Neural cell (in vitro differentiated cells): ENCODE measurements around the gene CLSTN2. TPM values are rescaled to one million over a fixed set of nuclear protein-coding genes. Genes with fewer than 3 reads are reported as not detected.

Source experiments
- H2AFZ ChIP-seq: fragments of 200-600, 300-800 bp; sonication (generic), shearing (Covaris generic); 2 replicates; pipeline ENCODE4 v1.6.0; 2014; ENCODE audit warnings: low read depth, mild to moderate bottlenecking, antibody characterized with exemption, low read length, moderate library complexity
- H3F3A ChIP-seq: fragments of 200-600 bp; shearing (Covaris generic); 2 replicates; pipeline ENCODE4 v1.6.1; 2016; ENCODE audit warnings: mild to moderate bottlenecking, moderate library complexity, mixed read lengths, antibody characterized with exemption, low read length; ENCODE audit not compliant: insufficient read depth, poor library complexity, severe bottlenecking
- H3K27ac ChIP-seq: fragments of 200-600, 300-800 bp; sonication (generic), shearing (Covaris generic); 2 replicates; pipeline ENCODE4 v1.5.1; 2014; ENCODE audit warnings: mild to moderate bottlenecking, low read length, moderate library complexity
- H3K27me3 ChIP-seq: fragments of 300-800, 200-600 bp; sonication (generic), shearing (Covaris generic); 2 replicates; pipeline ENCODE4 v1.6.0; 2014; ENCODE audit warnings: mild to moderate bottlenecking, low read depth, low read length, moderate library complexity; ENCODE audit not compliant: insufficient read depth
- H3K36me3 ChIP-seq: fragments of 300-800, 200-600 bp; sonication (generic), shearing (Covaris generic); 2 replicates; pipeline ENCODE4 v1.5.1; 2014; ENCODE audit warnings: mild to moderate bottlenecking, antibody characterized with exemption, low read length, moderate library complexity; ENCODE audit not compliant: insufficient read depth
- H3K4me2 ChIP-seq: fragments of 300-800, 200-600 bp; sonication (generic), shearing (Covaris generic); 2 replicates; pipeline ENCODE4 v1.6.0; 2014; ENCODE audit warnings: mild to moderate bottlenecking, low read length
- H3K4me3 ChIP-seq: fragments of 300-800, 200-600 bp; sonication (generic), shearing (Covaris generic); 2 replicates; pipeline ENCODE4 v1.5.1; 2014; ENCODE audit warnings: mild to moderate bottlenecking, low read length, moderate library complexity
- H3K79me2 ChIP-seq: fragments of 200-600 bp; shearing (Covaris generic); replicated peaks from 2 replicates; pipeline ENCODE4 v1.6.0; 2014; ENCODE audit warnings: mild to moderate bottlenecking, low read length, moderate library complexity; ENCODE audit not compliant: insufficient read depth
- H3K9ac ChIP-seq: fragments of 300-800, 200-600 bp; sonication (generic), shearing (Covaris generic); 2 replicates; pipeline ENCODE4 v1.6.1; 2016; ENCODE audit warnings: mild to moderate bottlenecking, low read length, mixed read lengths
- H3K9me2 ChIP-seq: fragments of 200-600 bp; shearing (Covaris generic); 2 replicates; pipeline ENCODE4 v1.6.1; 2016; ENCODE audit warnings: mild to moderate bottlenecking, low read length, mixed read lengths; ENCODE audit not compliant: insufficient read depth
- H3K9me3 ChIP-seq: fragments of 200-600, 300-800 bp; sonication (generic), shearing (Covaris generic); 2 replicates; pipeline ENCODE4 v1.6.1; 2016; ENCODE audit warnings: mild to moderate bottlenecking, mixed run types, low read length, moderate library complexity, mixed read lengths
- H4K20me1 ChIP-seq: fragments of 200-600 bp; shearing (Covaris generic); 2 replicates; pipeline ENCODE4 v1.6.1; 2016; ENCODE audit warnings: mild to moderate bottlenecking, mixed run types; ENCODE audit not compliant: insufficient read depth
- CTCF ChIP-seq: fragments of 450-650 bp; IDR thresholded peaks from 2 replicates; pipeline ENCODE4 v1.5.1; 2014; ENCODE audit warnings: antibody characterized with exemption, mild to moderate bottlenecking, moderate library complexity; ENCODE audit not compliant: poor library complexity, severe bottlenecking
- EP300 ChIP-seq: fragments of 450-650 bp; conservative IDR thresholded peaks from 2 replicates; pipeline ENCODE4 v1.6.1; 2014; ENCODE audit warnings: antibody characterized with exemption, mild to moderate bottlenecking, moderate library complexity; ENCODE audit not compliant: poor library complexity, severe bottlenecking
- EZH2 ChIP-seq: fragments of 200-600, 300-800 bp; shearing (Covaris generic), sonication (generic); IDR thresholded peaks from 2 replicates; pipeline ENCODE4 v1.6.1; 2014; ENCODE audit warnings: antibody characterized with exemption, low read length, borderline replicate concordance, mild to moderate bottlenecking; ENCODE audit not compliant: insufficient read depth, poor library complexity, severe bottlenecking
- MXI1 ChIP-seq: fragments of 450-650 bp; conservative IDR thresholded peaks from 2 replicates; pipeline ENCODE4 v1.6.1; 2014; ENCODE audit warnings: antibody characterized with exemption, mild to moderate bottlenecking; ENCODE audit not compliant: poor library complexity, severe bottlenecking
- POLR2AphosphoS5 ChIP-seq: IDR thresholded peaks from 2 replicates; pipeline ENCODE4 v1.6.1; 2012
- RAD21 ChIP-seq: fragments of 450-650 bp; conservative IDR thresholded peaks from 2 replicates; pipeline ENCODE4 v1.6.1; 2014; ENCODE audit warnings: antibody characterized with exemption, mild to moderate bottlenecking, moderate library complexity
- SMC3 ChIP-seq: fragments of 450-650 bp; conservative IDR thresholded peaks from 2 replicates; pipeline ENCODE4 v1.6.1; 2014; ENCODE audit warnings: antibody characterized with exemption, mild to moderate bottlenecking, moderate library complexity; ENCODE audit not compliant: poor library complexity
- TAF1 ChIP-seq: IDR thresholded peaks from 2 replicates; pipeline ENCODE4 v1.6.1; 2012; ENCODE audit warnings: low read depth
- polyA plus RNA-seq: library from polyadenylated mRNA; depleted of rRNA; stranded (reverse); fragments of >200 nt; gene quantifications from 2 replicates; pipeline ENCODE4 v1.2.3, GENCODE V29; 2014
- TF ChIP-seq, protein P1 (sequence below): IDR thresholded peaks from 2 replicates; pipeline ENCODE4 v1.6.1; 2012; ENCODE audit warnings: borderline replicate concordance

Gene CLSTN2
- polyA plus RNA-seq, 1 donor from 2014 or later = 10.7 TPM

GRCh38 chr3:140557476-140557875 lies 622.5 kb downstream of the CLSTN2 start:
- no peak overlapping the region for H3K27ac ChIP-seq
- no peak overlapping the region for H3K4me3 ChIP-seq
- no peaks in the 10 kb centered on the region for H4K20me1 ChIP-seq
- H2AFZ ChIP-seq = no peak overlapping the region
- no peak overlapping the region for H3K9ac ChIP-seq
- H3K9me2 ChIP-seq = no peaks in the 10 kb centered on the region
- no peaks in the 10 kb centered on the region for H3K36me3 ChIP-seq
- no peaks in the 10 kb centered on the region for H3F3A ChIP-seq
- H3K27me3 ChIP-seq = no peaks in the 10 kb centered on the region
- H3K9me3 ChIP-seq = no peaks in the 10 kb centered on the region
- H3K4me2 ChIP-seq = no peak overlapping the region
- TF ChIP-seq EZH2 = no peak
- no peak for TF ChIP-seq EP300
- no peak for TF ChIP-seq TAF1
- TF ChIP-seq, protein P1, sequence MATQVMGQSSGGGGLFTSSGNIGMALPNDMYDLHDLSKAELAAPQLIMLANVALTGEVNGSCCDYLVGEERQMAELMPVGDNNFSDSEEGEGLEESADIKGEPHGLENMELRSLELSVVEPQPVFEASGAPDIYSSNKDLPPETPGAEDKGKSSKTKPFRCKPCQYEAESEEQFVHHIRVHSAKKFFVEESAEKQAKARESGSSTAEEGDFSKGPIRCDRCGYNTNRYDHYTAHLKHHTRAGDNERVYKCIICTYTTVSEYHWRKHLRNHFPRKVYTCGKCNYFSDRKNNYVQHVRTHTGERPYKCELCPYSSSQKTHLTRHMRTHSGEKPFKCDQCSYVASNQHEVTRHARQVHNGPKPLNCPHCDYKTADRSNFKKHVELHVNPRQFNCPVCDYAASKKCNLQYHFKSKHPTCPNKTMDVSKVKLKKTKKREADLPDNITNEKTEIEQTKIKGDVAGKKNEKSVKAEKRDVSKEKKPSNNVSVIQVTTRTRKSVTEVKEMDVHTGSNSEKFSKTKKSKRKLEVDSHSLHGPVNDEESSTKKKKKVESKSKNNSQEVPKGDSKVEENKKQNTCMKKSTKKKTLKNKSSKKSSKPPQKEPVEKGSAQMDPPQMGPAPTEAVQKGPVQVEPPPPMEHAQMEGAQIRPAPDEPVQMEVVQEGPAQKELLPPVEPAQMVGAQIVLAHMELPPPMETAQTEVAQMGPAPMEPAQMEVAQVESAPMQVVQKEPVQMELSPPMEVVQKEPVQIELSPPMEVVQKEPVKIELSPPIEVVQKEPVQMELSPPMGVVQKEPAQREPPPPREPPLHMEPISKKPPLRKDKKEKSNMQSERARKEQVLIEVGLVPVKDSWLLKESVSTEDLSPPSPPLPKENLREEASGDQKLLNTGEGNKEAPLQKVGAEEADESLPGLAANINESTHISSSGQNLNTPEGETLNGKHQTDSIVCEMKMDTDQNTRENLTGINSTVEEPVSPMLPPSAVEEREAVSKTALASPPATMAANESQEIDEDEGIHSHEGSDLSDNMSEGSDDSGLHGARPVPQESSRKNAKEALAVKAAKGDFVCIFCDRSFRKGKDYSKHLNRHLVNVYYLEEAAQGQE = no peak
- no peak for TF ChIP-seq SMC3
- no peak for TF ChIP-seq MXI1
- TF ChIP-seq POLR2AphosphoS5 = no peak
- no peak for TF ChIP-seq CTCF
- TF ChIP-seq RAD21 = no peak
- no peaks in the 10 kb centered on the region for H3K79me2 ChIP-seq

GRCh38 chr3:140559546-140559945 lies 624.6 kb downstream of the CLSTN2 start:
- H3K4me2 ChIP-seq = no peak overlapping the region
- H3K36me3 ChIP-seq = no peaks in the 10 kb centered on the region
- no peaks in the 10 kb centered on the region for H4K20me1 ChIP-seq
- no peak overlapping the region for H3K4me3 ChIP-seq
- H3K79me2 ChIP-seq = no peaks in the 10 kb centered on the region
- H2AFZ ChIP-seq = no peak overlapping the region
- no peak overlapping the region for H3K27ac ChIP-seq
- TF ChIP-seq RAD21 (no peak), EP300 (no peak), EZH2 (no peak)
- no peaks in the 10 kb centered on the region for H3K9me2 ChIP-seq
- no peaks in the 10 kb centered on the region for H3K27me3 ChIP-seq
- H3K9me3 ChIP-seq = no peaks in the 10 kb centered on the region
- H3K9ac ChIP-seq = no peak overlapping the region
- H3F3A ChIP-seq = no peaks in the 10 kb centered on the region

DNA sequence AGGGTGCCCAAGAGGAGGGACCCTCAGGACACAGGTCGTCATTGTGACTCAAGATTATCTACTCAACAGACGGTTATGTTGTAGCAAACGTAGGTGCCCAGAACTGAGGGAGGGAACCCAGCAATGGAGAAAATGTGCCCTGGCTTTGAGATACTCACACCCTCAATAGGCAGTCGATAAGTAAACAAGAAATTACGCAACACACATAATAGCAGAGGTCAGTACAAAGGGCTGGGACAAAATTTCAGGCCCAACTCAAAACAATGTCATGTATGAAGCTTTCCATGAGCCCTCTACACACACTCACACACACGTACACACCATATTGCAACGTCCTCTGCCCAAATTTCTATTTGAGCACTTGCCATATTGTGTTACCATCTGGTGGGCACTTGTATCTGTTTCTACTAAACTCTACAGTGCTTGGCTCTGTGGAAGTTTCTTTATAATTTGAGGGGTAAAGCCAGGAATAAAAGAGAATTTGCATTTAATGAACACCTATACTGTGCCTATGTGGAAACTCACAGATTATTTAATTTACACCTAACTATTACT lies 628.3 kb downstream of the CLSTN2 start:
- no peaks in the 10 kb centered on the region for H3K9me2 ChIP-seq
- H3K27me3 ChIP-seq = no peaks in the 10 kb centered on the region
- H3K9me3 ChIP-seq = no peaks in the 10 kb centered on the region
- no peaks in the 10 kb centered on the region for H3F3A ChIP-seq
- no peak overlapping the region for H3K4me2 ChIP-seq
- no peak overlapping the region for H3K9ac ChIP-seq
- H3K79me2 ChIP-seq = no peaks in the 10 kb centered on the region
- TF ChIP-seq MXI1 = no peak
- no peak for TF ChIP-seq TAF1
- no peak for TF ChIP-seq EZH2
- no peak for TF ChIP-seq EP300
- no peak for TF ChIP-seq CTCF
- no peak for TF ChIP-seq RAD21
- TF ChIP-seq SMC3 = no peak
- TF ChIP-seq, protein P1 = no peak
- TF ChIP-seq POLR2AphosphoS5 = no peak
- H3K27ac ChIP-seq = no peak overlapping the region
- no peak overlapping the region for H2AFZ ChIP-seq
- no peaks in the 10 kb centered on the region for H3K36me3 ChIP-seq
- no peaks in the 10 kb centered on the region for H4K20me1 ChIP-seq
- H3K4me3 ChIP-seq = no peak overlapping the region
